HCT116 (cell line): ENCODE measurements around the gene TMEM235. TPM values are rescaled to one million over a fixed set of nuclear protein-coding genes. Genes with fewer than 3 reads are reported as not detected.

ENCODE experiments used
- ATAC-seq: fragments of 200-7000 bp; cut with Tn5 transposase; 2 replicates; pipeline ENCODE4 v1.9.1; 2020; ENCODE audit warnings: mild to moderate bottlenecking, moderate library complexity
- BruUV-seq: library from RNA; stranded (reverse); fragments of 400-500 nt; replicated peaks from 2 replicates; lab custom pipeline; 2021; lab: Mats Ljungman, UMichigan
- CTCF ChIA-PET: fragments of 300-600 bp; sonication (Branson Sonifier 250); formaldehyde crosslinking; loops from one replicate; lab custom pipeline; 2021; ENCODE audit warnings: antibody characterized with exemption; lab: Charles Lee
- POLR2A ChIA-PET: fragments of 300-600, 350-600 bp; sonication (Branson Sonifier 250); formaldehyde crosslinking; loops from one replicate; lab custom pipeline; 2021; ENCODE audit warnings: antibody characterized with exemption; lab: Charles Lee
- RAD21 ChIA-PET, 2 experiments: fragments of 300-600 bp; sonication (Branson Sonifier 250); formaldehyde crosslinking; loops; one replicate each; lab custom pipeline; 2023; ENCODE audit warnings: low total read pairs in 2 of 2; ENCODE audit not compliant: uncharacterized antibody in 2 of 2, unreplicated experiment in 2 of 2, low non-redundant PET in 1 of 2; lab: Charles Lee
- DNase-seq: peaks from one replicate; pipeline ENCODE4 v3.0.0-alpha.2; 2010; ENCODE audit warnings: low read depth, low spot score
- H2AFZ ChIP-seq: fragments of 200-600 bp; shearing (Covaris generic), sonication (generic); 2 replicates; pipeline ENCODE4 v1.6.1; 2017; ENCODE audit warnings: low read depth, mixed run types, mixed read lengths, antibody characterized with exemption, low read length; ENCODE audit not compliant: poor library complexity, severe bottlenecking
- H3K27ac ChIP-seq: 2 replicates; pipeline ENCODE4 v1.5.1; 2012; ENCODE audit warnings: low read depth, low read length
- H3K27me3 ChIP-seq: fragments of 200-600 bp; sonication (generic); 2 replicates; pipeline ENCODE4 v1.6.1; 2016; ENCODE audit warnings: mixed run types, low read length, mixed read lengths; ENCODE audit not compliant: insufficient read depth
- H3K36me3 ChIP-seq, 2 experiments: fragments of 200-500 bp in 1 of 2; fragments of 200-600 bp in 1 of 2; sonication (Bioruptor generic) in 1 of 2; sonication (generic) in 1 of 2; 2 replicates each; pipeline versions ENCODE4 v1.5.1 to v1.6.1; 2014 to 2016; ENCODE audit warnings: low read length in 2 of 2, inconsistent platforms in 1 of 2, mixed read lengths in 1 of 2, mixed run types in 1 of 2; ENCODE audit not compliant: insufficient read depth in 2 of 2, control insufficient read depth in 1 of 2
- H3K4me1 ChIP-seq, 2 experiments: fragments of 200-600 bp in 1 of 2; sonication (generic) in 1 of 2; 2 replicates each; pipeline versions ENCODE4 v1.5.1 to v1.6.1; 2012 to 2017; ENCODE audit warnings: low read length in 2 of 2, inconsistent platforms in 1 of 2, mild to moderate bottlenecking in 1 of 2, mixed read lengths in 1 of 2, mixed run types in 1 of 2, moderate library complexity in 1 of 2; ENCODE audit not compliant: insufficient read depth in 2 of 2, control insufficient read depth in 1 of 2
- H3K4me2 ChIP-seq: fragments of 200-600 bp; sonication (generic); 2 replicates; pipeline ENCODE4 v1.6.1; 2017; ENCODE audit warnings: mixed run types, low read length, mixed read lengths
- H3K4me3 ChIP-seq, 2 experiments: fragments of 200-600 bp in 1 of 2; sonication (generic) in 1 of 2; replicated peaks in 1 of 2; 2 replicates each; pipeline ENCODE4 v1.5.1; 2011 to 2016; ENCODE audit warnings: low read length in 2 of 2, control low read depth in 1 of 2, low read depth in 1 of 2, mild to moderate bottlenecking in 1 of 2, mixed read lengths in 1 of 2, mixed run types in 1 of 2
- H3K79me2 ChIP-seq: fragments of 200-600 bp; sonication (generic); 2 replicates; pipeline ENCODE4 v1.6.1; 2017; ENCODE audit warnings: mild to moderate bottlenecking, mixed run types, low read length, moderate library complexity, mixed read lengths; ENCODE audit not compliant: insufficient read depth
- H3K9ac ChIP-seq: fragments of 200-600 bp; sonication (generic); 2 replicates; pipeline ENCODE4 v1.6.1; 2016; ENCODE audit warnings: low read length, mixed read lengths
- H3K9me2 ChIP-seq: fragments of 200-600 bp; sonication (generic), shearing (Covaris generic); 2 replicates; pipeline ENCODE4 v1.6.1; 2017; ENCODE audit warnings: mixed run types, mild to moderate bottlenecking, moderate library complexity; ENCODE audit not compliant: insufficient read depth
- H3K9me3 ChIP-seq, 2 experiments: fragments of 200-500 bp in 1 of 2; fragments of 200-600 bp in 1 of 2; sonication (Bioruptor generic) in 1 of 2; sonication (generic) in 1 of 2; 2 replicates each; pipeline ENCODE4 v1.6.1; 2014 to 2017; ENCODE audit warnings: low read length in 2 of 2, mixed read lengths in 2 of 2, inconsistent platforms in 1 of 2, low read depth in 1 of 2, mild to moderate bottlenecking in 1 of 2, mixed run types in 1 of 2, moderate library complexity in 1 of 2; ENCODE audit not compliant: control insufficient read depth in 1 of 2, insufficient read depth in 1 of 2
- H4K20me1 ChIP-seq: fragments of 200-600 bp; sonication (generic), shearing (Covaris generic); 2 replicates; pipeline ENCODE4 v1.6.1; 2017; ENCODE audit warnings: mixed run types, mild to moderate bottlenecking, moderate library complexity; ENCODE audit not compliant: insufficient read depth
- ATF3 ChIP-seq: IDR thresholded peaks from 2 replicates; pipeline ENCODE4 v1.6.1; 2012
- CBX3 ChIP-seq: IDR thresholded peaks from 2 replicates; pipeline ENCODE4 v1.6.1; 2012; ENCODE audit warnings: low read depth
- CEBPB ChIP-seq: IDR thresholded peaks from 2 replicates; pipeline ENCODE4 v1.6.1; 2012; ENCODE audit warnings: low read depth
- EGR1 ChIP-seq: IDR thresholded peaks from 2 replicates; pipeline ENCODE4 v1.6.1; 2012; ENCODE audit warnings: low read depth
- EZH2 ChIP-seq: fragments of 200-600 bp; sonication (generic); IDR thresholded peaks from 2 replicates; pipeline ENCODE4 v1.6.1; 2017; ENCODE audit warnings: antibody characterized with exemption, mixed run types
- JUND ChIP-seq: IDR thresholded peaks from 2 replicates; pipeline ENCODE4 v1.6.1; 2012
- POLR2A ChIP-seq: IDR thresholded peaks from 2 replicates; pipeline ENCODE4 v1.7.0; 2011; ENCODE audit warnings: borderline replicate concordance; ENCODE audit not compliant: insufficient read depth, insufficient read length; ENCODE audit errors: extremely low read depth
- RAD21 ChIP-seq: IDR thresholded peaks from 2 replicates; pipeline ENCODE4 v1.6.1; 2012; ENCODE audit warnings: low read depth, mild to moderate bottlenecking
- SRF ChIP-seq: IDR thresholded peaks from 2 replicates; pipeline ENCODE4 v1.6.1; 2012; ENCODE audit warnings: low read depth
- YY1 ChIP-seq: IDR thresholded peaks from 2 replicates; pipeline ENCODE4 v1.6.1; 2011; ENCODE audit warnings: low read length, low read depth, moderate library complexity, mild to moderate bottlenecking; ENCODE audit not compliant: insufficient replicate concordance; ENCODE audit errors: extremely low read depth
- intact Hi-C: fragments of 100-400 bp; cut with micrococcal nuclease; formaldehyde crosslinking; loops from 2 replicates; pipeline ENCODE4 v1.10.0; 2022
- total RNA-seq: library from RNA; stranded (reverse); gene quantifications from one replicate; pipeline ENCODE4 v1.2.1, GENCODE V29; 2021; ENCODE audit not compliant: unreplicated experiment
- TF ChIP-seq, protein P1 (sequence below), 3 experiments: fragments of 200-600 bp in 1 of 3; sonication (generic) in 1 of 3; IDR thresholded peaks in 2 of 3; conservative IDR thresholded peaks in 1 of 3; 2 replicates each; pipeline ENCODE4 v1.5.1; 2012 to 2017; ENCODE audit warnings: low read depth in 2 of 3, low read length in 2 of 3, antibody characterized with exemption in 1 of 3, borderline replicate concordance in 1 of 3, control low read depth in 1 of 3, mild to moderate bottlenecking in 1 of 3, mixed read lengths in 1 of 3, mixed run types in 1 of 3, moderate library complexity in 1 of 3; ENCODE audit not compliant: insufficient read depth in 1 of 3
- TF ChIP-seq, protein P2 (sequence below): IDR thresholded peaks from 2 replicates; pipeline ENCODE4 v1.6.1; 2012; ENCODE audit warnings: low read depth

TMEM235 gene
- total RNA-seq, 1 experiment from 2014 or later, result not detected

GRCh38 chr17:78264590-78264989, 33.2 kb downstream of the TMEM235 start:
- Histone ChIP-seq H3K27ac (no peak overlapping the region), H3K79me2 (no peaks in the 10 kb centered on the region), H3K4me1 (no peaks in the 10 kb centered on the region), H3K9me2 (no peaks in the 10 kb centered on the region), H3K9me3 (no peaks in the 10 kb centered on the region), H3K9ac (no peak overlapping the region), H3K27me3 (no peaks in the 10 kb centered on the region), H3K4me2 (no peak overlapping the region), H2AFZ (no peak overlapping the region), H4K20me1 (no peaks in the 10 kb centered on the region), H3K4me3 (no peak overlapping the region), H3K36me3 (no peaks in the 10 kb centered on the region)
- intact Hi-C loops, result no loop called here
- ChIA-PET RAD21 (no interaction called here), CTCF (interaction anchor here (1.4 kb wide), 1 partner anchor 14 kb away, joined by 7 read pairs; no protein-coding TSS in a partner anchor), POLR2A (no interaction called here)
- BruUV-seq, result no TSS peak
- no peak for DNase-seq
- ATAC-seq, result no peak
- TF ChIP-seq, protein P1, sequence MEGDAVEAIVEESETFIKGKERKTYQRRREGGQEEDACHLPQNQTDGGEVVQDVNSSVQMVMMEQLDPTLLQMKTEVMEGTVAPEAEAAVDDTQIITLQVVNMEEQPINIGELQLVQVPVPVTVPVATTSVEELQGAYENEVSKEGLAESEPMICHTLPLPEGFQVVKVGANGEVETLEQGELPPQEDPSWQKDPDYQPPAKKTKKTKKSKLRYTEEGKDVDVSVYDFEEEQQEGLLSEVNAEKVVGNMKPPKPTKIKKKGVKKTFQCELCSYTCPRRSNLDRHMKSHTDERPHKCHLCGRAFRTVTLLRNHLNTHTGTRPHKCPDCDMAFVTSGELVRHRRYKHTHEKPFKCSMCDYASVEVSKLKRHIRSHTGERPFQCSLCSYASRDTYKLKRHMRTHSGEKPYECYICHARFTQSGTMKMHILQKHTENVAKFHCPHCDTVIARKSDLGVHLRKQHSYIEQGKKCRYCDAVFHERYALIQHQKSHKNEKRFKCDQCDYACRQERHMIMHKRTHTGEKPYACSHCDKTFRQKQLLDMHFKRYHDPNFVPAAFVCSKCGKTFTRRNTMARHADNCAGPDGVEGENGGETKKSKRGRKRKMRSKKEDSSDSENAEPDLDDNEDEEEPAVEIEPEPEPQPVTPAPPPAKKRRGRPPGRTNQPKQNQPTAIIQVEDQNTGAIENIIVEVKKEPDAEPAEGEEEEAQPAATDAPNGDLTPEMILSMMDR (IDR thresholded peaks at IDR 0.05 in 2 of 3, conservative IDR thresholded peaks at IDR 0.05 in 1 of 3; ENCODE audit: borderline replicate concordance in 1 of 3, insufficient read depth in 1 of 3, low read depth in 2 of 3, low read length in 2 of 3), result no peak

DNA sequence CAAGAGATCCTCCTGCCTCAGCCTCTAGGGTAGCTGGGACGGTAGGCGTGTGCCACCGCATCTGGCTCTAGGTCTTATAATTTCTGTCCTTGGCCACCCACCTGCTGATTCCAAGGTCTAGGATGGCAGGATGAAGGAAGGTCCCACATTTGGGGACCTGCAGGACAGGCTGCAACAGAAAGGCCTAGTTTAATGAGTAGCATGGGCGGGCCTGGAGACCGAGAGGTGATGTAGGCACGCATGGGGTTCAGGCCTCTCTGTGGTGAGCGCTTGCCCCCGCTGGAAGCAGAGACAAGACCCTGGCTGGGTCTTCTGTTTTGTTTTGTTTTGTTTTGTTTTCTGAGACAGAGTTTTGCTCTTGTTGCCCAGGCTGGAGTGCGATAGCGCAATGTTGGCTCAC, 33.7 kb downstream of the TMEM235 start:
- H3K4me2 ChIP-seq, result no peak overlapping the region
- H3K27ac ChIP-seq, result no peak overlapping the region
- H3K4me3 ChIP-seq, result no peak overlapping the region
- ChIA-PET CTCF (interaction anchor here (1.4 kb wide), 1 partner anchor 14 kb away, joined by 7 read pairs; no protein-coding TSS in a partner anchor), POLR2A (no interaction called here), RAD21 (no interaction called here)
- no peaks in the 10 kb centered on the region for H4K20me1 ChIP-seq
- no peak for ATAC-seq
- no peaks in the 10 kb centered on the region for H3K27me3 ChIP-seq
- no peak overlapping the region for H3K9ac ChIP-seq
- no TSS peak for BruUV-seq
- H3K36me3 ChIP-seq, result no peaks in the 10 kb centered on the region
- no peak overlapping the region for H2AFZ ChIP-seq
- H3K9me2 ChIP-seq, result no peaks in the 10 kb centered on the region
- no peak for DNase-seq
- no peaks in the 10 kb centered on the region for H3K9me3 ChIP-seq
- no peaks in the 10 kb centered on the region for H3K79me2 ChIP-seq
- H3K4me1 ChIP-seq, result no peaks in the 10 kb centered on the region
- intact Hi-C loops, result no loop called here
- TF ChIP-seq EZH2 (no peak), SRF (no peak), EGR1 (no peak), CBX3 (no peak), POLR2A (no peak), ATF3 (no peak), RAD21 (no peak), CEBPB (no peak), YY1 (no peak), JUND (no peak)
- TF ChIP-seq, protein P1 (IDR thresholded peaks at IDR 0.05 in 2 of 3, conservative IDR thresholded peaks at IDR 0.05 in 1 of 3; ENCODE audit: borderline replicate concordance in 1 of 3, insufficient read depth in 1 of 3, low read depth in 2 of 3, low read length in 2 of 3), result no peak
- TF ChIP-seq, protein P2, sequence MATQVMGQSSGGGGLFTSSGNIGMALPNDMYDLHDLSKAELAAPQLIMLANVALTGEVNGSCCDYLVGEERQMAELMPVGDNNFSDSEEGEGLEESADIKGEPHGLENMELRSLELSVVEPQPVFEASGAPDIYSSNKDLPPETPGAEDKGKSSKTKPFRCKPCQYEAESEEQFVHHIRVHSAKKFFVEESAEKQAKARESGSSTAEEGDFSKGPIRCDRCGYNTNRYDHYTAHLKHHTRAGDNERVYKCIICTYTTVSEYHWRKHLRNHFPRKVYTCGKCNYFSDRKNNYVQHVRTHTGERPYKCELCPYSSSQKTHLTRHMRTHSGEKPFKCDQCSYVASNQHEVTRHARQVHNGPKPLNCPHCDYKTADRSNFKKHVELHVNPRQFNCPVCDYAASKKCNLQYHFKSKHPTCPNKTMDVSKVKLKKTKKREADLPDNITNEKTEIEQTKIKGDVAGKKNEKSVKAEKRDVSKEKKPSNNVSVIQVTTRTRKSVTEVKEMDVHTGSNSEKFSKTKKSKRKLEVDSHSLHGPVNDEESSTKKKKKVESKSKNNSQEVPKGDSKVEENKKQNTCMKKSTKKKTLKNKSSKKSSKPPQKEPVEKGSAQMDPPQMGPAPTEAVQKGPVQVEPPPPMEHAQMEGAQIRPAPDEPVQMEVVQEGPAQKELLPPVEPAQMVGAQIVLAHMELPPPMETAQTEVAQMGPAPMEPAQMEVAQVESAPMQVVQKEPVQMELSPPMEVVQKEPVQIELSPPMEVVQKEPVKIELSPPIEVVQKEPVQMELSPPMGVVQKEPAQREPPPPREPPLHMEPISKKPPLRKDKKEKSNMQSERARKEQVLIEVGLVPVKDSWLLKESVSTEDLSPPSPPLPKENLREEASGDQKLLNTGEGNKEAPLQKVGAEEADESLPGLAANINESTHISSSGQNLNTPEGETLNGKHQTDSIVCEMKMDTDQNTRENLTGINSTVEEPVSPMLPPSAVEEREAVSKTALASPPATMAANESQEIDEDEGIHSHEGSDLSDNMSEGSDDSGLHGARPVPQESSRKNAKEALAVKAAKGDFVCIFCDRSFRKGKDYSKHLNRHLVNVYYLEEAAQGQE, result no peak
